GM10266 (cell line): ENCODE data around the gene CPTP.

Experiments used
- DNase-seq: peaks from one replicate; pipeline ENCODE4 v3.0.0; 2012; ENCODE audit errors: extremely low spot score
- TF ChIP-seq, protein P1 (sequence below): IDR thresholded peaks from 2 replicates; pipeline ENCODE4 v1.5.1; 2012; ENCODE audit warnings: mild to moderate bottlenecking, low read depth; ENCODE audit not compliant: control insufficient read depth, insufficient read depth; ENCODE audit errors: missing control alignments

CPTP gene

DNA sequence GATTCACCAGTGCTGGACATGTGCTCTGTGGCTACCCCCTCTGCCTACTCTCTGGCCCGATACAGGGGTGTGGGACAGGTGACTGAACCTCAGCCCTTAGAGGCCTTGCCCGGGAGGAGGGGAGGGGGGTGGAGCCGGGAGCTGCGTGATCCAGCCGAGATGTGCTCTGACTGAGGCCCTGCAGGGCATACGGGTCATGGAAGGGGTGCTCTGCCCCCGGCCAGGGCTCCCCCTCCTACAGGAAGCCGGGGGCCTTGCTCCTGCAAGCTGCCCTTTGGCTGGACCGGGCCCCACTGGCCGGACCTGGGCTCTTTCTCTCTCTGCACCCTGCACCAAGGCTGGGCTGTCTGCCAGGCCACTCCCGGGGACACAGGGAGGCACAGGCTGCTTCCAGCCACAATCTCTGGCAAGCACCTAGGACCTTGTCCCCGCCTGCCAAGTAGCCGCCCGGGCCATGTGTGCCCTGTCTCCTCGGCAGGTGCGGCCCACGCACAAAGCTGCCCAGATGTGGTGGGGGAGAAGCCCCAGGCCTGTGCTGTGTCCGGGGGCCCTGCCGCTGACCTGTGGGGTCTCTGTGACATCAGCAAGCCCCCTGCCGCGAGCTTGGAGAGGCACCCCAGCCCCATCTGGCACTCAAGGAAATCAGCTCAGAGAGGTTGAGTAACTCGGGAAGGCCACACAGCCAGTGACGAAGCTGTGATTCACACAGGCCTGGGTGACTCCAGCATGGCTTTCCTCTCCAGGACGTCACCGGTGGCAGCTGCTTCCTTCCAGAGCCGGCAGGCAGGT is 42.9 kb upstream of the CPTP start:
- TF ChIP-seq, protein P1, sequence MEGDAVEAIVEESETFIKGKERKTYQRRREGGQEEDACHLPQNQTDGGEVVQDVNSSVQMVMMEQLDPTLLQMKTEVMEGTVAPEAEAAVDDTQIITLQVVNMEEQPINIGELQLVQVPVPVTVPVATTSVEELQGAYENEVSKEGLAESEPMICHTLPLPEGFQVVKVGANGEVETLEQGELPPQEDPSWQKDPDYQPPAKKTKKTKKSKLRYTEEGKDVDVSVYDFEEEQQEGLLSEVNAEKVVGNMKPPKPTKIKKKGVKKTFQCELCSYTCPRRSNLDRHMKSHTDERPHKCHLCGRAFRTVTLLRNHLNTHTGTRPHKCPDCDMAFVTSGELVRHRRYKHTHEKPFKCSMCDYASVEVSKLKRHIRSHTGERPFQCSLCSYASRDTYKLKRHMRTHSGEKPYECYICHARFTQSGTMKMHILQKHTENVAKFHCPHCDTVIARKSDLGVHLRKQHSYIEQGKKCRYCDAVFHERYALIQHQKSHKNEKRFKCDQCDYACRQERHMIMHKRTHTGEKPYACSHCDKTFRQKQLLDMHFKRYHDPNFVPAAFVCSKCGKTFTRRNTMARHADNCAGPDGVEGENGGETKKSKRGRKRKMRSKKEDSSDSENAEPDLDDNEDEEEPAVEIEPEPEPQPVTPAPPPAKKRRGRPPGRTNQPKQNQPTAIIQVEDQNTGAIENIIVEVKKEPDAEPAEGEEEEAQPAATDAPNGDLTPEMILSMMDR = no peak
- DNase-seq = no peak

DNA sequence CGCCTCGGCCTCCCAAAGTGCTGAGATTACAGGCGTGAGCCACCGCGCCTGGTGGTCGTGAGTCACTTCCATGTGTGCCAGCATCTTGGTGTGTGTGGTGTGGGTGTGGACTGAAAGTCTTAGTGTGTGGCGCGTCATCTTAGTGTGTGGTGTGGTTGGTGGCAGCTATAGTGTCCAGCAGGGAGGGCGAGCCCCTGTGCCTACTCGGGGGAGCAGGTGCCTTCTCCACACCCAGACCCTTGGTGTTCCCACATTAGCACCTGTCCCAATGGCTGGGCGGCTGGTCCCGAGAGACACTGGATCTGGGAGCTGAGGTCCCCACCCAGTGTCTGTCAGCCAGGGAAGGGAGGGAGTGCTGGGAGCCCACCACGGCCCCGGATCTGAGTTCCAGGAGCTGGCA is 41.6 kb upstream of the CPTP start:
- TF ChIP-seq, protein P1 = no peak
- DNase-seq = no peak

DNA sequence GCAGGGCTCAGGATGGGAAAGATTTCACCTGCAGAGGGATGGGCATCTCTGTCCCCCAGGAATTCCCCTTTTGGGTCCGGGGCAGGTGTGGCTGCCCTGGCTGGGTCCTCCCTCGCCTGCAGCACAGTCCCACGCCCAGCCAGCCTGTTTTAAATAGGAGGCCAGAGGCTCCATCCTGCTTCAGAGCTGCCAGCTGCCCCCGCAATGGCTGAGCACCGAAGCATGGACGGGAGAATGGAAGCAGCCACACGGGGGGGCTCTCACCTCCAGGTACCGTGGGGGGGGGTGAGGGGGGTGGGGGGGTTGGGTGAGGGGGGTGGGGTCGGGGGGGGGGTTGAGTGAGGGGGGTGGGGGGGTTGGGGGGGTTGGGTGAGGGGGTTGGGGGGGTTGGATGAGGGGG is 40.8 kb upstream of the CPTP start:
- peak; percentile 86 for DNase-seq
- TF ChIP-seq, protein P1 = peak; percentile 15

DNA sequence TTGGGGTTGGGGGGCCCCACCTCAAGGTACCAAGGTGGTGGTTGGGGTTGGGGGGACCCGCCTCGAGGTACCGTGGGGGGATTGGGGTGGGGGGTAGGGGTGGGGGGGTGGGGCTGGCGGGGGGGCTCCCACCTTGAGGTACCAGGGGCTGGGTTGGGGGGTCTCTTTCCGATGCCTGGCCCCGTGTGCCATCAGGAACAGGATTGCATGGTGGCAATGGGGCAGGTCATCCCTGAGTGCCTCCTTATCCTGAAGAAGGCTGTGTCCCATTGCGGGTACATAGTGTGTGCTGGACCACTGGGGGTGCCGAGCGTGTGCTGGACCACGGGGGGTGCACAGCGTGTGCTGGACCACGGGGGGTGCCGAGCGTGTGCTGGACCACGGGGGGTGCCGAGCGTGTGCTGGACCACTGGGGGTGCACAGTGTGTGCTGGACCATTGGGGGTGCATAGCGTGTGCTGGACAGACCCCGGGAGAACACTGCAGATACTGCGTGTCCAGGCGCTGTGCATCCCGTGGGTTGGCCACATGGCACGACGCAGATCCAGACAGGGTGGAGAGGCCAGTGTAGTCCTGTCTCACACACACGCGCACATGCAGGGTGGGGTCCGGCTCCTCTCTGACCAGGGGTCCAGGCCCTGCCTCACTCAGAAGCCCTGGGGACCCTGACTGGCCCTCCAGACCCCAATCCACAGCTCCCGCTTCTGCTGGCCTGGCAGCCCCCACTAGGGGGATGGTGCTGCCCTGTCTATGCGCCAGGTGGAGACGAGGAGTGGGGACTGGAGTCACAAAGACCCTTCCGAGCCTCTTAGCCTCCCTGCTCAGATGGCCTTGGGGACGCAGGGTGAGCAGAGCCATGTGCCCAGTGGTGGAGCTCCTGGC is 40.1 kb upstream of the CPTP start:
- no peak for DNase-seq
- TF ChIP-seq, protein P1 = no peak

DNA sequence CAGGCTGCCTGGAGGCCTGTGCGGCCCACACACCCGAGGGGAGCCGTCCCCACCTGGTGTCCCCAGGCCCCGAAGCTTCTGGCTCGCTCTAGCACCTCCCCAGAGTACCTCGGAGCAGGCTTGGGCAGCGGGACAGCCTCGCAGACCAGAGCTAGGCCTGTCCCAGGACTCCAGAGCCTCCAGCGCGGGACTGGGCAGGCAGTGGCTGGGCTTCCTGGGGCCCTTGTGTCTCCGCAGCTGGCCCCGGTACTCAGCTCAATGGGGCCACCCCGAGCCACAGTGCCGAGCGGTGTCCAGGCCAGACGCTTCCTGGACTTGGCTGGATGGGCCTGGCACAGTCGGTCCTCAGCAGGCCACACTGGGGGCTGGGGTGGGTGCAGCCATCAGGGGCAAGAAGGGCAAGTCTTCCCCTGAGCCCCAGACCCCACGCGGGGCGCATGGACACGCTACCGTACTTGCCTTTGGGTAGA is 39.5 kb upstream of the CPTP start:
- TF ChIP-seq, protein P1 = no peak
- no peak for DNase-seq

DNA sequence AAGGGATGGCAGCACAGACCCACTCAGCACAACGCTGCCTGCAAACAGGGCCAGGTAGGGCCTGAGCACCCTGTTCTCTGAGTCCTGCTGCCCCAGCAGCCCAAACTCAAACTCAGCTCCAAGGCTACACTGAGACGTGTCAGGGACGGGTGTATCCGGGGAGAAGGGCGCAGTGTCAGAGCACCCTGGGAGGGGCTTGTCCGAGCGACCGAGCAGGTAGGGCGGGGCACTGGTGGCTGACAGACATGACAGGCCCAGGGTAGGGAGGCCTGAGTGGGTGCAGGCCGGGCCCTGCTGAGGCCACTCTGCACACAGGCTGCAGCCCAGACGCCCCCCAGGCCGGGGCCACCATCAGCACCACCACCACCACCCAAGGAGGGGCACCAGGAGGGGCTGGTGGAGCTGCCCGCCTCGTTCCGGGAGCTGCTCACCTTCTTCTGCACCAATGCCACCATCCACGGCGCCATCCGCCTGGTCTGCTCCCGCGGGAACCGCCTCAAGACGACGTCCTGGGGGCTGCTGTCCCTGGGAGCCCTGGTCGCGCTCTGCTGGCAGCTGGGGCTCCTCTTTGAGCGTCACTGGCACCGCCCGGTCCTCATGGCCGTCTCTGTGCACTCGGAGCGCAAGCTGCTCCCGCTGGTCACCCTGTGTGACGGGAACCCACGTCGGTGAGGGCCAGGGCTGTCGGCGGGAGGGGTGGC is 38.8 kb upstream of the CPTP start:
- no peak for DNase-seq
- TF ChIP-seq, protein P1 = no peak
